K562 (cell line): ENCODE results near the gene BRWD1. TPM values are rescaled to one million over a fixed set of nuclear protein-coding genes. Genes with fewer than 3 reads are reported as not detected.

Experiments used
- ATAC-seq: fragments of 200-7000 bp; cut with Tn5 transposase; 3 replicates; pipeline ENCODE4 v1.9.1; 2020; ENCODE audit warnings: moderate library complexity
- BruUV-seq: library from RNA; stranded (reverse); fragments of 400-500 nt; replicated peaks from 2 replicates; lab custom pipeline; 2021; lab: Mats Ljungman, UMichigan
- CTCF ChIA-PET: fragments of 300-600 bp; formaldehyde crosslinking; extraction: SDS; loops from one replicate; lab custom pipeline; 2021; ENCODE audit warnings: low intra/inter-chr PET ratio; lab: Yijun Ruan, JAX
- POLR2A ChIA-PET: fragments of 300-600, 350-650 bp; sonication (Branson Sonifier 250); formaldehyde crosslinking; extraction: SDS; loops from one replicate; lab custom pipeline; 2021; ENCODE audit warnings: antibody characterized with exemption, inconsistent platforms; lab: Yijun Ruan, JAX
- DNase-seq, 4 experiments: peaks; one replicate each; pipeline versions ENCODE4 v3.0.0 to v3.0.0-alpha.2; 2011 to 2018; ENCODE audit warnings: low spot score in 3 of 4, mixed read lengths in 3 of 4; ENCODE audit errors: extremely low read depth in 1 of 4
- FAIRE-seq: peaks from 2 replicates; lab custom pipeline; 2011; peaks lifted over from hg19 to GRCh38; lab: Jason Lieb, UNC
- H2AFZ ChIP-seq: 2 replicates; pipeline ENCODE4 v1.6.0; 2011; ENCODE audit warnings: low read depth, low read length, control low read depth, inconsistent platforms
- H3K27ac ChIP-seq: fragments of 200-600 bp; 3 replicates; pipeline ENCODE4 v1.8.0; 2011; ENCODE audit warnings: low read depth, mild to moderate bottlenecking, control low read depth, inconsistent platforms, low read length, moderate library complexity, mixed read lengths; ENCODE audit errors: extremely low read depth
- H3K27me3 ChIP-seq, 2 experiments: fragments of 300-600 bp in 1 of 2; 2 replicates in 1 of 2; 3 replicates in 1 of 2; pipeline versions ENCODE4 v1.6.0 to v1.8.0; 2011; ENCODE audit warnings: inconsistent platforms in 2 of 2, low read length in 2 of 2, mild to moderate bottlenecking in 1 of 2, mixed read lengths in 1 of 2, moderate library complexity in 1 of 2; ENCODE audit not compliant: control insufficient read depth in 2 of 2, insufficient read depth in 2 of 2
- H3K36me3 ChIP-seq: fragments of 300-600 bp; 3 replicates; pipeline ENCODE4 v1.8.0; 2011; ENCODE audit warnings: mild to moderate bottlenecking, low read length, inconsistent platforms; ENCODE audit not compliant: control insufficient read depth, insufficient read depth
- H3K4me1 ChIP-seq, 2 experiments: fragments of 200-600 bp in 1 of 2; replicated peaks in 1 of 2; 2 replicates in 1 of 2; 3 replicates in 1 of 2; pipeline versions ENCODE4 v1.5.1 to v1.8.0; 2011; ENCODE audit warnings: inconsistent platforms in 2 of 2, low read length in 2 of 2, mild to moderate bottlenecking in 1 of 2, mixed read lengths in 1 of 2, moderate library complexity in 1 of 2; ENCODE audit not compliant: control insufficient read depth in 2 of 2, insufficient read depth in 2 of 2
- H3K4me2 ChIP-seq: 2 replicates; pipeline ENCODE4 v1.6.1; 2011; ENCODE audit warnings: low read length, control low read depth, inconsistent platforms, mixed read lengths; ENCODE audit not compliant: insufficient read depth
- H3K4me3 ChIP-seq: fragments of 200-600 bp; sonication (generic), shearing (Covaris generic); 2 replicates; pipeline ENCODE4 v1.5.1; 2016; ENCODE audit warnings: control low read depth, inconsistent platforms
- H3K79me2 ChIP-seq: fragments of 200-600 bp; 3 replicates; pipeline ENCODE4 v1.8.0; 2011; ENCODE audit warnings: low read length, inconsistent platforms; ENCODE audit not compliant: control insufficient read depth, insufficient read depth
- H3K9ac ChIP-seq, 2 experiments: 2 replicates each; pipeline versions ENCODE4 v1.6.0 to v1.6.1; 2011; ENCODE audit warnings: low read depth in 2 of 2, low read length in 2 of 2, control low read depth in 1 of 2, inconsistent platforms in 1 of 2, mild to moderate bottlenecking in 1 of 2, mixed read lengths in 1 of 2; ENCODE audit not compliant: insufficient read depth in 1 of 2
- H3K9me1 ChIP-seq: one replicate; pipeline ENCODE4 v1.6.0; 2011; ENCODE audit warnings: inconsistent platforms, mild to moderate bottlenecking, low read length, moderate library complexity; ENCODE audit not compliant: control insufficient read depth, insufficient read depth
- H3K9me3 ChIP-seq: replicated peaks from 2 replicates; pipeline ENCODE4 v1.5.1; 2011; ENCODE audit warnings: low read depth, low read length, inconsistent platforms; ENCODE audit not compliant: control insufficient read depth, insufficient read depth
- H4K20me1 ChIP-seq: replicated peaks from 2 replicates; pipeline ENCODE4 v1.6.1; 2011; ENCODE audit warnings: low read length, inconsistent platforms, mixed read lengths; ENCODE audit not compliant: control insufficient read depth, insufficient read depth
- ARID3B ChIP-seq: fragments of 250-450 bp; sonication (Bioruptor Pico); IDR thresholded peaks from 2 replicates; pipeline ENCODE4 v1.4.0; 2020; ENCODE audit warnings: borderline replicate concordance
- ZNF316 ChIP-seq: fragments of 450-650 bp; IDR thresholded peaks from 2 replicates; pipeline ENCODE4 v1.6.1; 2016
- ZNF512 ChIP-seq: IDR thresholded peaks from 2 replicates; pipeline ENCODE4 v1.6.1; 2016; ENCODE audit warnings: missing genetic modification characterization, missing compliant biosample characterization
- WGBS: fragments of 100-300 bp; shearing (Covaris generic); methylation state at CpG from one replicate; pipeline ENCODE4 v1.1.6; 2016; ENCODE audit warnings: low coverage, mixed read lengths; ENCODE audit not compliant: insufficient coverage; ENCODE audit errors: missing lambda C conversion rate; 5-methylcytosine and 5-hydroxymethylcytosine counted together
- in situ Hi-C: fragments of 300-500 bp; cut with MboI; formaldehyde crosslinking; loops from 4 replicates; pipeline ENCODE4 v1.15.0; 2018; ENCODE audit warnings: inconsistent platforms, mixed read lengths
- intact Hi-C: fragments of 100-400 bp; cut with micrococcal nuclease; formaldehyde crosslinking; loops from 2 replicates; pipeline ENCODE4 v1.14.2; 2022
- polyA plus RNA-seq, 8 experiments: library from polyadenylated mRNA; depleted of rRNA in 4 of 8; stranded (reverse) in 5 of 8; unstranded in 3 of 8; fragments of >200 nt; fragmentation: Nextera tagmentation in 2 of 8; fragmentation: Illumina TruSeq in 1 of 8; extraction: Ambion mirVana in 2 of 8; extraction: Trizol in 1 of 8; gene quantifications; 2 replicates each; pipeline versions ENCODE4 v1.2.1 to v1.2.3, GENCODE V29; 2011 to 2014; ENCODE audit warnings: inconsistent platforms in 1 of 8, missing spikeins in 1 of 8
- total RNA-seq, 7 experiments: library from RNA; depleted of rRNA in 6 of 7; stranded (reverse); fragments of >200 nt in 6 of 7; fragmentation: Illumina TruSeq in 2 of 7; extraction: Trizol in 2 of 7; gene quantifications; 2 replicates each; pipeline versions ENCODE4 v1.2.1 to v1.2.3, GENCODE V29; 2011 to 2021; ENCODE audit warnings: low replicate concordance in 1 of 7

The BRWD1 gene
- total and polyA plus RNA-seq, 9 of the 15 experiments (the other 6 are each of a cell fraction or from before 2014, with no cell fraction given): 10.1 to 60.2 (median 34.1) TPM

GRCh38 chr21:39232861-39233291, 80.6 kb downstream of the BRWD1 start:
- CTCF ChIA-PET: no interaction called here
- no peak for DNase-seq
- POLR2A ChIA-PET: interaction anchor here (1.0 to 2.2 kb wide), 3 partner anchors 9 to 19 kb away, joined by 3 to 6 read pairs (median 3); no protein-coding TSS in a partner anchor
- peaks cover 90% of the 10 kb centered on the region for H3K36me3 ChIP-seq
- H3K9me3 ChIP-seq: no peaks in the 10 kb centered on the region
- in situ Hi-C loops: no loop called here
- no peak overlapping the region for H3K4me2 ChIP-seq
- H4K20me1 ChIP-seq: no peaks in the 10 kb centered on the region
- H3K79me2 ChIP-seq: no peaks in the 10 kb centered on the region
- H3K27ac ChIP-seq: no peak overlapping the region
- H3K9me1 ChIP-seq: no peaks in the 10 kb centered on the region
- no peak overlapping the region for H3K4me3 ChIP-seq
- H2AFZ ChIP-seq: no peak overlapping the region
- TF ChIP-seq ARID3B (CRISPR knock-in tag) (no peak), ZNF512 (tag) (no peak), ZNF316 (no peak)
- ATAC-seq: no peak
- 84% methylated on average over 3 of the region's 3 CpGs for WGBS
- no peaks in the 10 kb centered on the region for H3K27me3 ChIP-seq
- H3K4me1 ChIP-seq: no peaks in the 10 kb centered on the region
- H3K9ac ChIP-seq: no peak overlapping the region
- intact Hi-C loops: no loop called here
- no TSS peak for BruUV-seq
- FAIRE-seq: no peak
